HG03175 (cell line): ENCODE measurements around the gene CRELD1.

Experiments used
- ATAC-seq: cut with Tn5 transposase; IDR thresholded peaks from one replicate; pipeline ENCODE4 v1.9.1; 2021; ENCODE audit warnings: mild to moderate bottlenecking, moderate library complexity; ENCODE audit not compliant: unreplicated experiment

Gene CRELD1

DNA sequence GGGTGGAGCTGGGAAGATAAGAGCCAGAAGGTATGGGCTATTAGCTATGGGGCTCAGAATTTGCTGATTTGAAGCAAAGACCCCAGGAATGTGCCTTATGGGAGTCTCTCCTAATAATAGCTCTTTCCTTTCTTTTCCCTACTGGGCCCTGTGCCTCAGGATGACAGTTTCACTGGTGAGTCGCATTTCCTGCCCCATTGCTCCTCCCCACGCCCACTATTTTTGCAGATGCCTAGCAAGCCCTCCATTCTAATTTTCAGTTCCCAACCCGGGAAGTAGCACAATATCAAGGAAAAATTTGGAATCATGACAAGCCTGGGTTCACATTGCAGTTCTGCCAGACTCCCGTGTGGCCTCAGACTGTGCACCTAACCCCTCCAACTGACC, 30.4 kb upstream of the CRELD1 start:
- no peak for ATAC-seq

DNA sequence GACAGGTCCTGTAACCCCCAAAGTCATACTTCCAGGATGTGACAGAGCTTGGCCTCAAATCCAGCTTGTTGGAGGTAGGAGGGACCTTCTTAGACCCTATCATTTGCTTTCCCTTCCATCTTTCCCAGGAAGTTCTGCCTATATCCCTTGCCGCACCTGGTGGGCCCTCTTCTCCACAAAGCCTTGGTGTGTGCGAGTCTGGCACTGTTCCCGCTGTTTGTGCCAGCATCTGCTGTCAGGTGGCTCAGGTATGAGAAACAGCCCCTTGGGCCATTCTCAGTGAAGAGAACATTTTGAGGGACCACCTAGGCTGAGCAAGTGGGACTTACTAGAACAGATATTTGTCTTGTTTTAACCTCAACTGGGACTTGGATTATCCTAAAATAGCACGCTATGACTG, 29.7 kb upstream of the CRELD1 start:
- ATAC-seq, result no peak

DNA sequence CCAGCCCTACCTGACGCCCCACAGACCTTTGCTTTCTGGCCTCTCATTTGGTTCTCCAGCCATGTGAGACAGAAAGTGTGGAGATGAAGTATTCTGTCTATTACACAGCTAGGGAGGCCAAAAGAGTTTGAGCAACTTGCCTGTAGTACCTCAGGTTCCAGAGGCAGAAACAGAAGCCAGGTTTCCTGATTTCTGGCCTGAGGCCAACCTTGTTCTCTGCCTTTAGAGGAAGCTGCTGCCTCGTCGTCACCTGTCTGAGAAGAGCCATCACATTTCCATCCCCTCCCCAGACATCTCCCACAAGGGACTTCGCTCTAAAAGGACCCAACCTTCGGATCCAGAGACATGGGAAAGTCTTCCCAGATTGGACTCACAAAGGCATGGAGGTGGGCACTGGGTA, 27.2 kb upstream of the CRELD1 start:
- ATAC-seq, result no peak

DNA sequence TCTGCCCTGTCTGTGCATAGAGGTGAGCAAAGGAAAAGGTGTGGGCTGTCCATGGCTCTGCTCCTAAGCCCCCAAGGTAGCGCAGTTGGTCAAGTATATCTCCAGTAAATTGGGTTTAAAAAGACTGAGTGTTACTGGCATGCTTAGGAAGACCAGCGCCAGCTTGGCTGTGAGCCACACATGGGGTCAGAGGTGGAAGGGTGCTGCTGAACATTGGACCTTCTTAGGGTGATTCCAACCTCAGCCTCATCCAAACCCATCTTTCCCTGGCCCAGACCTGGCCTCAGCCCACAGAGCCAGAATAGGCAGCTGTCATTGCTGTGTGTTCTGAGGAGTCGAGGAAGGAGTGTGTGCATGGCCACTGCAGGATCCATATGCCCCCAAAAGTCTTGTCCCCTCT, 25.3 kb upstream of the CRELD1 start:
- ATAC-seq, result no peak

DNA sequence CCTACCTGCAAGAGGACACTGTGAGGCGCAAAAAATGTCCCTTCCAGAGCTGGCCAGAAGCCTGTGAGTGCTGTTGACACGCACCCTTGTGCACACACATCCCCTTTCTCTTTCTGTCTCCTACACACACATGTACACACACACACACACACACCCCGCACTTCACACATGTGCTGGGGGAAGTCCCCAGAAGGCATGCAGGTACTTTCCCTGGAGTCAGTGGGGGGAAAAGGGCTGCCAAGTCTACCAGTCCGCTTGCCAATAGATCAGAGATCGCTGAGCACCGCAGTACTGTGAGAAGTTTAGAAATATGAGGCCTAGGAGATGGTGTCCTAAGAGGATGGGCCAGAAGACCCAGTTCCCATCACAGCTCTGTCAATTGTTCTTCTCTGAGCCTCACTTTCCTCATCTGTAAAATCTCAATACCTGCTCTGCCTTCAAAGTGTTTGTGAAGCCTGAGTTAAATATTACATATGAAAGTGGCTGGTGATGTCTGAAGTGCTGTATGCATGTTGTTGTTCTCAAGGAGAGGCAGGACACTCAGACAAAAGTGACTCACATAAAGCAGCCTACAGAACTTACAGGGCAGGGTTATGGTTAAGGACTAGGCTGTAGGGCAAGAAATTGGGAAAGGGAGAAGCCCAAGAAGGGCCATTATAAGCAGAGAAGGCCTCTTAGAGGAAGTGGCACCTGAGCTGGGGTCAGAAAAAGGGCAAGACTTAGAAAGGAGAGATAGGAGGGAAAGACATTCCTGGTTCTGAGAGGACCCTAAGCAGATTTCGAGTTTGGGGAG, 24.2 kb upstream of the CRELD1 start:
- ATAC-seq, result no peak

DNA sequence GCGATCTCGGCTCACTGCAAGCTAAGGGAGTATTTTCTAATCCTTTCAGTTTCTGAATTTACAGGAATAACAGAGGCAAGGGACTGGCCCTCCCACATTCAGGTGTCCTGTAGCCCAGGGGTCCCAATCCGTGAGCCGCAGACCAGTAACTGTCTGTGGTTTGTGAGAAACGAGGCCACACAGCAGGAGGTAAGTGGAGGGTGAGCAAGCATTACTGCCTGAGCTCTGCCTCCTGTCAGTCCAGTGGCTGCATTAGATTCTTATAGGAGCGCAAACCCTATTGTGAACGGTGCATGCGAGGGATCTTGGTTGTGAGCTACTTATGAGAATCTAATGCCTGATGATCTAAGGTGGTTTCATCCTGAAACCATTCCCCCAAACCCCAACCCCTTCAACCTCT, 21.8 kb upstream of the CRELD1 start:
- no peak for ATAC-seq

GRCh38 chr3:9912294-9912935, 21.2 kb upstream of the CRELD1 start:
- no peak for ATAC-seq

DNA sequence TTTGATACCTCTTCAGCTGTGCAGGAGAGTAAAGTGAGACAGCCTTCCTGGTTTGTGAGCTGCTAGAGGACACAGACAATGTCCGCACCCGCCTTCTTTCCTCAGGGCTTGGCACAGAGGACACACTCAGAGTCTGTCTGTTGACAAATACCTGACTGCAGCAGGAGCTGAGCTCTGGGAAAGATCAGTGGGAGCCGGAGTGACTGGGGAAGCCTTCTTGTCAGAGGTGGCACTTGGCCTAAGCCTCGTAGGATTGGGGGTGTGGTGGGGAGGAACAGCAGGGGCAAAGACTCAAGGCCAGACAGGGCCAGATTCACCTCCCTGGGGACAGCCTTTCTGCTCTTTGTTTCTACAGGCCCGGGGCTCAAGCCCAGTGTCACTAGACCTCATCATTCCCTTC, 20.0 kb upstream of the CRELD1 start:
- no peak for ATAC-seq

DNA sequence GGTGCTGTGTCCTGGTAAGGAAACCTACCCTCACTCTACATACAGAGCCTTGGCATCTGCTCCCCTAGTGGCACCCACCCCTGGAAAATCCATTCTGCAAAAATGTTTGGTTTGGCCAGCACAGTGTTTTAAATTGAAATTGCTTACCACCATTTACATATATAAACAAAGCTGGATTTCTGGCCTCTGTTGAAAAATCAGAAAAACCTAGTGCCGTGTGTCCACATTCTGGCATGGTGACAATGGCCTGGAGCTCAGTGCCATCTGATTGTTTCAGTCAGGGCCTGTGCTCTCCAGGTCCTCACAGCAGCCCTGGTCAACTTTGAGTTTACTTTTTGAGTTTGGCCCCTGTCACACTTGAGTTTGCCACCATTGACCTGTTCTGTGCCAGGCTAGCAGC, 19.6 kb upstream of the CRELD1 start:
- no peak for ATAC-seq

DNA sequence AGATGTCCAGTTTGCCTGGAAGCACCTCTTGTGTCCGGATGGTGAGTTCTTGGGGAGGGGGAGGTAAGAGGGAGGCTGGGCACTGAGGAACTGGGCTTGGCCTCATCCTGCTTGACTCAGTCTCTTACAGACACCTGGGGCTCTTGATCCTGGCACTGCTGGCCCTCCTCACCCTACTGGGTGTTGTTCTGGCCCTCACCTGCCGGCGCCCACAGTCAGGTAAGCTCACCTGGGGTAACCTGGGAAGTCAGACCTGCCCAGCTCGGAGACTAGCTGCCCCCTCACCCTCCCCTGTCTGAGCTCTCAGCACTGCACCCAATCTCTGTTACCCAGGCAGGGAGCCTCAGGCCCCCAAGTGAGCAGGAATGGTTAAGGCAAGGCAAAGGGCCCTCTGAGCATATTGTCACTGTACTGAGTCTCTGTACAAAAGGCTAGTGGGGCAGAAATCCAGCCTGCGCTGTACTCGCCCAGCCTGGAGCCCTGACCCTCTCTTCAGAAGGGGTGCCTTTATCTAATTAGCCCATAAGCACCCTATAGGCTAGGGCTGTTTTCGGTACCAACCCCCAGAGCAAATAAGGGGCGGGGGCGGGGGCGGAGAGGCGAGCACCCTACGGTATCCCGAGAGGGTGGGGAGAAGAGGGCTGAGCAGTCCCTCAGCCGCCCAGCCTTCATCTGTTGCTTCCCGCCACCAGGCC, 18.9 kb upstream of the CRELD1 start:
- no peak for ATAC-seq

DNA sequence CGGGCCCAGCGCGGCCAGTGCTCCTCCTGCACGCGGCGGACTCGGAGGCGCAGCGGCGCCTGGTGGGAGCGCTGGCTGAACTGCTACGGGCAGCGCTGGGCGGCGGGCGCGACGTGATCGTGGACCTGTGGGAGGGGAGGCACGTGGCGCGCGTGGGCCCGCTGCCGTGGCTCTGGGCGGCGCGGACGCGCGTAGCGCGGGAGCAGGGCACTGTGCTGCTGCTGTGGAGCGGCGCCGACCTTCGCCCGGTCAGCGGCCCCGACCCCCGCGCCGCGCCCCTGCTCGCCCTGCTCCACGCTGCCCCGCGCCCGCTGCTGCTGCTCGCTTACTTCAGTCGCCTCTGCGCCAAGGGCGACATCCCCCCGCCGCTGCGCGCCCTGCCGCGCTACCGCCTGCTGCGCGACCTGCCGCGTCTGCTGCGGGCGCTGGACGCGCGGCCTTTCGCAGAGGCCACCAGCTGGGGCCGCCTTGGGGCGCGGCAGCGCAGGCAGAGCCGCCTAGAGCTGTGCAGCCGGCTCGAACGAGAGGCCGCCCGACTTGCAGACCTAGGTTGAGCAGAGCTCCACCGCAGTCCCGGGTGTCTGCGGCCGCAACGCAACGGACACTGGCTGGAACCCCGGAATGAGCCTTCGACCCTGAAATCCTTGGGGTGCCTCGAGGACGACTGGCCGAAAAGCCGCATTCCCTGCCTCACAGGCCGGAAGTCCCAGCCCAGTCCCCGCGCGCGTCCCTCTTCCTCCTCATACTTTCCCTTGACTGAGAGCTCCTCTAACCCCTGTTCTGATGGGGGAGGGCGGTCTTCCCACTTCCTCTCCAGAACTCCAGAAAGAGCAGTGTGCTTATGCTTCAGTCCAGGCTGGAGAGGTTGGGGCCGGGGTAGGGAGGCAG, 18.1 kb upstream of the CRELD1 start:
- no peak for ATAC-seq

DNA sequence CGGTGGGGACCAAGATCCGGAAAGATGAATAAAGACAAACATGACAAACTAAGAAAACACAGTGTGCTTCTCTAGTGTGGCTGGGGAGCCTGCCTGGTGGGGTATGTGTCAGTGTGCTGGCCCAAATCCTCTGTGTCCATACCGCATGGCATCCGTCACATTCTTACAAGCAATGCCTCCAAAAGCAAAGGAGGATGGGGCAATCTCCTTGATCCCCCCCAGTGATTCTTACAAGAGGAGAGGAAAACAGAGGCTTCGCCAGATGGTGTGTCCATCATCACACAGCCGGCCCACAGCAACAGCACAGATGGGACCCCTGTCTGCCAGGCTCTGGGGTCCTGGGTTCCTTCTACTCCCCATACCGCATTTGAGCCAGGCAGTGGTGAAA, 17.3 kb upstream of the CRELD1 start:
- no peak for ATAC-seq

- ATAC-seq, result no peak
Measured at GRCh38 chr3:9916734-9917680, 16.6 kb upstream of the CRELD1 start, which contains the start of gene IL17RC. IL17RC (plus strand) TSS chr3:9917098; CDS start chr3:9917316, 218 bp downstream.

DNA sequence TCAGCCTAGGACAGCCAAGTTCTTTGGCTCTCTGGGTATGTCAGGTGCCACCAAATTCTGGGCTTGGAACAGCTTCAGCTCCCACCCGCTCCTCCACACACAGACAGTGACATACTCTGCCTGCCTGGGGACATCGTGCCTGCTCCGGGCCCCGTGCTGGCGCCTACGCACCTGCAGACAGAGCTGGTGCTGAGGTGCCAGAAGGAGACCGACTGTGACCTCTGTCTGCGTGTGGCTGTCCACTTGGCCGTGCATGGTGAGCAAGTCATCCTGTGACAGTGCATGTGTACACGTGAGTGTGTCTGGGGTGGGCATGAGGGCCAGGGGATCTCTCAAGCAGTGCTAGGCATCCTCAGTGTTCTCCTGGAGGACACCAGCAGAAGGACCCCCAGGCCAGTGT, 15.8 kb upstream of the CRELD1 start:
- ATAC-seq, result no peak

- ATAC-seq, result no peak
Measured at GRCh38 chr3:9918261-9919038, 15.2 kb upstream of the CRELD1 start.

DNA sequence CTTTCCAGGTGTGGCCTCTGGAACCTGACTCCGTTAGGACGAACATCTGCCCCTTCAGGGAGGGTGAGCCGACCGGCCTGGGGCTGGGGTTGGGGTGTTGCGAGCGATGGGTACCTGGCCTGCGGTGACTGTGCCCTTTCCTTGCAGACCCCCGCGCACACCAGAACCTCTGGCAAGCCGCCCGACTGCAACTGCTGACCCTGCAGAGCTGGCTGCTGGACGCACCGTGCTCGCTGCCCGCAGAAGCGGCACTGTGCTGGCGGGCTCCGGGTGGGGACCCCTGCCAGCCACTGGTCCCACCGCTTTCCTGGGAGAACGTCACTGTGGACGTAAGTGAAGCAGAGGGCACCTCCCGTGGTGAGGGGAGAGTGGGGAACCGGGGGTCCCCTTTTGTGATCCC, 5.5 kb upstream of the CRELD1 start:
- no peak for ATAC-seq

DNA sequence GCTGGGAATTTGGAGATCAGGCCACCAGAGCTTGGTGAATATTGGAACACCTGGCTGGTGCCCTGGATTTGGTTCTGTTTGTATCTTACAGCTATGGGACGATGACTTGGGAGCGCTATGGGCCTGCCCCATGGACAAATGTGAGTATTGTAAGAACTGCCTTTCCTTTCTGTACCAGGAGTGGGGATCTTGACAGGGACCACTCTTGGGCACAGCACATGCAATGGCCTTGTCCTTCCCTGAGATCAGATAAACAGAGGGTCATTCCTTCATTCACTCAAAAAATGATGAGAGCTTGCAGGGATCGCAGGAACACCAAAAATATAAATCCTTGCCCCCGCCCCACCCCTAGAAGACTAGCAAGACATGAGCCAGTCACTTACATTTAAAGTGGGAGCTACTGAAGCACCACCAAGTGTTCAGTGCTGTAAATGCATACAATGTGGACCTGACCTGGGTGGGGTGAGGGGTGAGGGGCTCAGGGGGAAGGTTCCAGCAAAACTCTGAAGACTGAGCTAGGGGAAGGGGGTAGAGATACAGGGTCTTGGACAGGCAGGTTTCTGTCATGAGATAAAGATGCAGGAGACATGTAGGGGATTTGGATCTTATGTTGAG, 2.7 kb upstream of the CRELD1 start:
- ATAC-seq, result no peak

- ATAC-seq, result no peak
Measured at GRCh38 chr3:9932535-9932842, 1.1 kb upstream of the CRELD1 start.
